Measurements from ENCODE around the gene FAM210B. TPM values are rescaled to one million over a fixed set of nuclear protein-coding genes. Genes with fewer than 3 reads are reported as not detected.
"Not testable (repeated sequence)": the region's sequence is repeated elsewhere in the genome, so short reads cannot be mapped to it uniquely, and the experiment has no call there.

FAM210B gene
- polyA plus RNA-seq, 1 experiment: 40.7 TPM

DNA sequence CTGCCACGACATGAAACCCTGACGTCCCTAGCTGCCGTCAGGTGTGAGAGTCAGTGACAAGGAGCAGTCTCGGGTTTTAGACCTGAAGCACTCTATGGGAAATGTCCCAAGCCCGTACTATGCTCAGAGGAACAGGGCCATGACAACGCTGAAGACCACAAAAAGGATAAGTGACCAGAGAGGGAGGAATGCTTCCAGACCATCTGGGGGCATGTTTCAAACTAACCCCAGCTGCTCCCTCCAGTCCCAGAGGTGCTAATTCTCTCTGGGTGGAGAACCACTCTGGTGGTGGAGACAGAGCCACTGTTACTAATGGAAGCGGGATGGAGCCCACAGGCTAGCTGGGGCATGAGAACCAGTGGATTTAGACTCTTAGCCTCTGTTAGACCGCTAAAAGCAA, 24.6 kb downstream of the FAM210B start:
- TF ChIP-seq, protein P1, sequence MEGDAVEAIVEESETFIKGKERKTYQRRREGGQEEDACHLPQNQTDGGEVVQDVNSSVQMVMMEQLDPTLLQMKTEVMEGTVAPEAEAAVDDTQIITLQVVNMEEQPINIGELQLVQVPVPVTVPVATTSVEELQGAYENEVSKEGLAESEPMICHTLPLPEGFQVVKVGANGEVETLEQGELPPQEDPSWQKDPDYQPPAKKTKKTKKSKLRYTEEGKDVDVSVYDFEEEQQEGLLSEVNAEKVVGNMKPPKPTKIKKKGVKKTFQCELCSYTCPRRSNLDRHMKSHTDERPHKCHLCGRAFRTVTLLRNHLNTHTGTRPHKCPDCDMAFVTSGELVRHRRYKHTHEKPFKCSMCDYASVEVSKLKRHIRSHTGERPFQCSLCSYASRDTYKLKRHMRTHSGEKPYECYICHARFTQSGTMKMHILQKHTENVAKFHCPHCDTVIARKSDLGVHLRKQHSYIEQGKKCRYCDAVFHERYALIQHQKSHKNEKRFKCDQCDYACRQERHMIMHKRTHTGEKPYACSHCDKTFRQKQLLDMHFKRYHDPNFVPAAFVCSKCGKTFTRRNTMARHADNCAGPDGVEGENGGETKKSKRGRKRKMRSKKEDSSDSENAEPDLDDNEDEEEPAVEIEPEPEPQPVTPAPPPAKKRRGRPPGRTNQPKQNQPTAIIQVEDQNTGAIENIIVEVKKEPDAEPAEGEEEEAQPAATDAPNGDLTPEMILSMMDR (IDR thresholded peaks at IDR 0.05; ENCODE audit: insufficient read depth, low read depth, low read length): no peak
- POLR2A ChIA-PET: no interaction called here

DNA sequence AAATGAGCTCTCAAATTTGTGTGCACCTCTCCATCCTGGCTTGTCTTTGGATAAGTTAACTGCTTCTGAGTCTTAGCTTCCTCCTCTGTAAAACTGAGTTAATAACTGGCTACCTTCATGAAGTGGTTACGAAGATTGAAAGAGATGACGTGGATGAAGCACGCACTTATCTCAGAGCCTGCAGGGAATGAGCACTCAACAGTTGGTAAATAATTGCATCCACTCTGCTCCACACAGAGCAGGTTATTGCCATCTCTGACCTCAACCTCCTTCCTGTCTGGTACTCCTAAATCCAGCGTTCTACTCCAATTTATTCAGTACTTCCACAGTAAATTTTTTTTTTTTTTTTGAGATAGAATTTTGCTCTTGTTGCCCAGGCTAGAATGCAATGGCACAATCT, 26.4 kb downstream of the FAM210B start:
- Histone ChIP-seq H3K4me3 (ENCODE audit: low read depth, low read length) (no peak overlapping the region), H3K36me3 (ENCODE audit: control insufficient read depth, insufficient read depth, low read length) (no peaks in the 10 kb centered on the region; the same call in 1 of the 2 replicates), H3K27me3 (ENCODE audit: control insufficient read depth, insufficient read depth, low read length) (no peaks in the 10 kb centered on the region)
- TF ChIP-seq, protein P1 (IDR thresholded peaks at IDR 0.05; ENCODE audit: insufficient read depth, low read depth, low read length): no peak
- no peak for DNase-seq (ENCODE audit: low read depth)
- POLR2A ChIA-PET: no interaction called here
- CTCF ChIA-PET: no interaction called here

More for the DNA sequence above, 24.6 kb downstream of the FAM210B start:
- Histone ChIP-seq H3K27me3 (ENCODE audit: control insufficient read depth, insufficient read depth, low read length) (no peaks in the 10 kb centered on the region), H3K36me3 (ENCODE audit: control insufficient read depth, insufficient read depth, low read length) (no peaks in the 10 kb centered on the region; the same call in 1 of the 2 replicates), H3K4me3 (ENCODE audit: low read depth, low read length) (no peak overlapping the region)
- CTCF ChIA-PET: interaction anchor here (0.6 to 1.0 kb wide), 2 partner anchors 12 to 16 kb away, joined by 3 read pairs; no protein-coding TSS in a partner anchor
- no peak for DNase-seq (ENCODE audit: low read depth)

DNA sequence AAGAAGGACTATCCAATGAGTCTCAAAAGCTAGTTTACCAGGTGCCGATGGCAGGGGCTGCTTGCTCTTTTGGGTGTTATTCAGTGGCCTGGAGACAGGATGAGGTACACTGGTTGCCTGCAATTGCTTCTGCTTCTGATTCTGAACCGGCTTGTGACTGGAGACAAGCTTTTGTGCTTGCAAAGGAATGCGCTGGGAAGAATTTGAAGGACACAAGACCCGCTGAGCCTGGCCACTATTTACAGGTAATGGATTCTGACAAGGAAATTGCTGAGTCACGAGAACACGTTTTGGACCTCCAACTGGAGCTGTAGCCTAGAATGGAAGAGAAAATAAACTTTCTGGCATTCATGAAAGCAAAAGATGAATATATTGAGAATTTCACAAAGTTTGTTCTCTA, 27.4 kb downstream of the FAM210B start:
- no peak for DNase-seq (ENCODE audit: low read depth)
- no peak overlapping the region for H3K4me3 ChIP-seq (ENCODE audit: low read depth, low read length)
- no peaks in the 10 kb centered on the region for H3K27me3 ChIP-seq (ENCODE audit: control insufficient read depth, insufficient read depth, low read length)
- no peaks in the 10 kb centered on the region; the same call in 1 of the 2 replicates for H3K36me3 ChIP-seq (ENCODE audit: control insufficient read depth, insufficient read depth, low read length)
- ChIA-PET POLR2A (no interaction called here), CTCF (interaction anchor here (1.0 kb wide), 1 partner anchor 9 kb away, joined by 3 read pairs; no protein-coding TSS in a partner anchor)
- TF ChIP-seq, protein P1 (IDR thresholded peaks at IDR 0.05; ENCODE audit: insufficient read depth, low read depth, low read length): no peak

DNA sequence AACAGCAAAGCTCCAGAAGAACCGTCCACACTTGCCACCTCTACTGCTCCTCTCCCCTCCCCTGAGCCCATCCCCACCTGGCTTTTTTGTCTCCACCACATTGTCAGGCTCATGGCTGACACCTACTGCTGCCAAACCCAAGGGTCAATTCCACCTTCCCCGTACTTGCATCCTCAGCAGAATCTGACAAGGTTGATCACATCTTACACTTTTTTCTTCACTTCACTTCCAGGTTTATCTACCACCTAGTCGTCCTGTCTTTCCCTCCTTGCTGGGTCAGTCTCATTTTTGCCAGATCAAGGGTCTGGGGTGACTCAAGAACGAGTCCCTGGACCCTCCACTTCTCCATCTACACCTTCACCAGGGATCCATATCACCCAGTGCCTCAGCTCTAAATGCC, 30.1 kb downstream of the FAM210B start:
- Histone ChIP-seq H3K36me3 (ENCODE audit: control insufficient read depth, insufficient read depth, low read length) (no peaks in the 10 kb centered on the region; the same call in 1 of the 2 replicates), H3K27me3 (ENCODE audit: control insufficient read depth, insufficient read depth, low read length) (no peaks in the 10 kb centered on the region), H3K4me3 (ENCODE audit: low read depth, low read length) (no peak overlapping the region)
- ChIA-PET CTCF (no interaction called here), POLR2A (no interaction called here)
- no peak for DNase-seq (ENCODE audit: low read depth)
- TF ChIP-seq, protein P1 (IDR thresholded peaks at IDR 0.05; ENCODE audit: insufficient read depth, low read depth, low read length): no peak

DNA sequence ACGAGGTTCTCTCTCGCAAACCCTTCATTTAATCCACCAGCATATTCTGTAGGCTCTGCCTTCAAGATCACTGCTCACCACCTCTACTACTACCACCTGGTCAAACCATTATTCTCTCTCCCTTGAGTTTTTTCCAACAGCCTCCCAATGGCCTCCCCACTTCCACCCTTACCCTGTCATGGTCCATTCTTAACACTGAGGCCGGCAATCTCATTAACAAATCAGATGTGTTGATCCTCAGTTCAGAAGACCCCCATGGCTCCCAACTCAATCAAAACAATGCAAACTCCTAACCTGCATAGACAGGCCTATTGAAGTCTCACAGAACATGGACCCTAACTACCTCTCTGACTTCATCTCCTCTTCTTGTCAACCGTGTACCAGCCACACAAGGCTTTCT, 31.0 kb downstream of the FAM210B start:
- no peak for DNase-seq (ENCODE audit: low read depth)
- Histone ChIP-seq H3K4me3 (ENCODE audit: low read depth, low read length) (no peak overlapping the region), H3K27me3 (ENCODE audit: control insufficient read depth, insufficient read depth, low read length) (no peaks in the 10 kb centered on the region), H3K36me3 (ENCODE audit: control insufficient read depth, insufficient read depth, low read length) (no peaks in the 10 kb centered on the region)
- TF ChIP-seq, protein P1 (IDR thresholded peaks at IDR 0.05; ENCODE audit: insufficient read depth, low read depth, low read length): no peak
- ChIA-PET CTCF (no interaction called here), POLR2A (no interaction called here)

DNA sequence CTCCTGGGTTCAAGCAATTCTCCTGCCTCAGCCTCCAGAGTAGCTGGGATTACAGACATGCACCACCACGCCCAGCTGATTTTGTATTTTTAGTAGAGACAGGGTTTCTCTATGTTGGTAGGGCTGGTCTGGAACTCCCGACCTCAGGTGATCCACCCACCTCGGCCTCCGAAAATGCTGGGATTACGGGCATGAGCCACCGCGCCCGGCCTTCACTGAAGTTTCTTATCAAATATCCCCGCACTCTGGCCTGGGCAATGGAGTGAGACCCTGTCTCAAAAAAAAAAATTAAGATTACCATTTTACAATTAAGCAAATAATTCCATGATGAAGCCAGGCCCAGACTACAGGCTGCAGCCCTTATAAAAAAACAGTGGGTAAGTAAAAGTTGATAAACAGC, 31.6 kb downstream of the FAM210B start:
- CTCF ChIA-PET; H3K36me3 ChIP-seq (ENCODE audit: control insufficient read depth, insufficient read depth, low read length); H3K27me3 ChIP-seq (ENCODE audit: control insufficient read depth, insufficient read depth, low read length); POLR2A ChIA-PET; H3K4me3 ChIP-seq (ENCODE audit: low read depth, low read length); DNase-seq (ENCODE audit: low read depth): not testable (repeated sequence)
